Kidney (tissue), 14 donors: ENCODE results near the gene TCF19. TPM values are rescaled to one million over a fixed set of nuclear protein-coding genes. Genes with fewer than 3 reads are reported as not detected.
"Not testable (repeated sequence)": the region's sequence is repeated elsewhere in the genome, so short reads cannot be mapped to it uniquely, and the experiment has no call there.

ENCODE experiments used
- DNase-seq, 5 donors: peaks; one replicate each; pipeline ENCODE4 v3.0.0-alpha.2; 2013 to 2020
- FAIRE-seq: peaks from 2 replicates; lab custom pipeline; 2012; peaks lifted over from hg19 to GRCh38; lab: Jason Lieb, UNC
- H3K27ac ChIP-seq, 2 donors: one replicate each; pipeline ENCODE4 v1.7.0; 2013; ENCODE audit warnings: low read depth in 2 of 2, low read length in 2 of 2, inconsistent platforms in 1 of 2
- H3K27me3 ChIP-seq: one replicate; pipeline ENCODE4 v1.7.1; 2013; ENCODE audit warnings: low read length, inconsistent platforms; ENCODE audit not compliant: control insufficient read depth, insufficient read depth
- H3K36me3 ChIP-seq, 3 donors: one replicate each; pipeline versions ENCODE4 v1.7.0 to v1.7.1; 2013; ENCODE audit warnings: low read length in 3 of 3, control low read depth in 1 of 3, inconsistent platforms in 1 of 3; ENCODE audit not compliant: insufficient read depth in 3 of 3, control insufficient read depth in 2 of 3
- H3K4me1 ChIP-seq, 3 donors: one replicate each; pipeline versions ENCODE4 v1.7.0 to v1.7.1; 2013; ENCODE audit warnings: low read length in 3 of 3, inconsistent platforms in 1 of 3, low read depth in 1 of 3; ENCODE audit not compliant: control insufficient read depth in 2 of 3, insufficient read depth in 2 of 3
- H3K4me3 ChIP-seq, 3 donors: one replicate each; pipeline versions ENCODE4 v1.7.0 to v1.8.1; 2013; ENCODE audit warnings: low read length in 3 of 3, control low read depth in 1 of 3, inconsistent platforms in 1 of 3
- H3K9ac ChIP-seq, 3 donors: one replicate each; pipeline versions ENCODE4 v1.7.0 to v1.7.1; 2013; ENCODE audit warnings: low read length in 3 of 3, control low read depth in 1 of 3, inconsistent platforms in 1 of 3
- H3K9me3 ChIP-seq, 3 donors: one replicate each; pipeline versions ENCODE4 v1.7.0 to v1.7.1; 2013; ENCODE audit warnings: low read length in 3 of 3, control low read depth in 1 of 3, inconsistent platforms in 1 of 3; ENCODE audit not compliant: control insufficient read depth in 2 of 3, insufficient read depth in 1 of 3
- intact Hi-C: fragments of 100-400 bp; cut with DNase I; formaldehyde crosslinking; loops from one replicate; pipeline ENCODE4 v1.11.1; 2022
- polyA plus RNA-seq: library from polyadenylated mRNA; stranded (reverse); fragments of 350-450 nt; fragmentation: Illumina TruSeq; extraction: RNeasy Lipid Tissue Mini Kit (QIAGEN cat#74804); gene quantifications from one replicate; pipeline ENCODE4 v1.2.3, GENCODE V29; 2014; ENCODE audit warnings: low read depth, low replicate concordance; ENCODE audit not compliant: insufficient read depth
- total RNA-seq: library from RNA; stranded (reverse); fragmentation: NEBNext Ultra II Directional; extraction: Animal tissue kit (Norgen Biotek cat#: 25700); gene quantifications from one replicate; pipeline ENCODE4 v1.2.1, GENCODE V29; 2021
- TF ChIP-seq, protein P1 (sequence below): IDR thresholded peaks from 3 replicates; pipeline ENCODE4 v1.5.1; 2012; ENCODE audit warnings: mild to moderate bottlenecking, moderate library complexity, borderline replicate concordance; ENCODE audit not compliant: insufficient read depth; ENCODE audit errors: extremely low read depth
- donor health status: control.
- donor health status: control.
- donor health status: control.
- donor health status: control.
- donor health status: control.
- donor health status: DM: yes; HTN: yes; CAD: no.
- donor health status: Normal renal cell carcinoma (clear cell type).

TCF19 gene
- total and polyA plus RNA-seq, 2 donors from 2014 or later = 5.1 to 7.1 TPM

DNA sequence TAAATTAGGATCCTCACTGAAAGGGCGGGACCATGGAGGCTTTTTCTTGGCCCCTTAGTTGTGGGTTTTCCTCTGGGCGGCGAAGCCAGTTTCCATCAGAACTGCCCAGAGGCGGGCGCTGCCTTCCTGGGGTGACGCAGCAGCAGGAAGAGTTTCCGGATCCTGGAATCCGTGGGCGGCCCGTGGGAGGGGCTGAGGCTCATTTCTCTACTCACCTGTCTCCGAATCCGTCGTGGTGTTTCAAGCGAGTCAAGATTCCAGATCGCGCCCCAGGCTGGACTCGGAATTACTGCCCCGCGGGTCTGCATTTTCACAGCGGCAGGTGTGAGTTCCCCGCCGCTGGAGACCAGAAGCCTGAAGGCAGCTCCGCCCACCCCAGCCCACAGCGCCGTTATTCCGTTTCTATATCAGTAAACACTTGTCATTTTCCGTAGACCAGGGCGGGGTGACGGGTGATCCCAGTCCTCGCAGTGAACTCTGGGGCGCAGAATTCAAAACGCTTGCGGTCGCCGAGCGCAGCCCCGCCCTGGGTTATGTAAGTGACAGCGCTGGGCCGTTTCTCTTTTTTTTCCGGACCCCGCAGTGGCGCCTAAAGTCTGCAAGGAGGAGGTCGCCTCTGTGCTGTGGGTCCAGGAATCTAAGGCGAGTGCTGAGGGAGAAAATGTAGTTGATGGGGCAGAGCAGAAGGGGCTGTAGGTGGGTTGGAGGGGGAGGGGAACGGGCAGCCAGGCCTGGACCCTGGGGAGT lies 39.3 kb downstream of the TCF19 start:
- peak overlapping the region; percentile 42 to 94 (median 94) for H3K9ac ChIP-seq
- DNase-seq = peak; percentile 70 to 97 (median 86)
- TF ChIP-seq, protein P1, sequence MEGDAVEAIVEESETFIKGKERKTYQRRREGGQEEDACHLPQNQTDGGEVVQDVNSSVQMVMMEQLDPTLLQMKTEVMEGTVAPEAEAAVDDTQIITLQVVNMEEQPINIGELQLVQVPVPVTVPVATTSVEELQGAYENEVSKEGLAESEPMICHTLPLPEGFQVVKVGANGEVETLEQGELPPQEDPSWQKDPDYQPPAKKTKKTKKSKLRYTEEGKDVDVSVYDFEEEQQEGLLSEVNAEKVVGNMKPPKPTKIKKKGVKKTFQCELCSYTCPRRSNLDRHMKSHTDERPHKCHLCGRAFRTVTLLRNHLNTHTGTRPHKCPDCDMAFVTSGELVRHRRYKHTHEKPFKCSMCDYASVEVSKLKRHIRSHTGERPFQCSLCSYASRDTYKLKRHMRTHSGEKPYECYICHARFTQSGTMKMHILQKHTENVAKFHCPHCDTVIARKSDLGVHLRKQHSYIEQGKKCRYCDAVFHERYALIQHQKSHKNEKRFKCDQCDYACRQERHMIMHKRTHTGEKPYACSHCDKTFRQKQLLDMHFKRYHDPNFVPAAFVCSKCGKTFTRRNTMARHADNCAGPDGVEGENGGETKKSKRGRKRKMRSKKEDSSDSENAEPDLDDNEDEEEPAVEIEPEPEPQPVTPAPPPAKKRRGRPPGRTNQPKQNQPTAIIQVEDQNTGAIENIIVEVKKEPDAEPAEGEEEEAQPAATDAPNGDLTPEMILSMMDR = peak; percentile 24
- H3K27ac ChIP-seq = peak overlapping the region; percentile 95 to 98
- intact Hi-C loops = no loop called here
- FAIRE-seq = no peak
- H3K9me3 ChIP-seq = peaks cover 0 to 3% (median 0%) of the 10 kb centered on the region in 3 donors
- H3K36me3 ChIP-seq = no peaks in the 10 kb centered on the region
- no peaks in the 10 kb centered on the region for H3K27me3 ChIP-seq
- H3K4me1 ChIP-seq = peaks cover 0 to 10% (median 0%) of the 10 kb centered on the region in 3 donors
- peak overlapping the region; percentile 74 to 82 (median 77) for H3K4me3 ChIP-seq

DNA sequence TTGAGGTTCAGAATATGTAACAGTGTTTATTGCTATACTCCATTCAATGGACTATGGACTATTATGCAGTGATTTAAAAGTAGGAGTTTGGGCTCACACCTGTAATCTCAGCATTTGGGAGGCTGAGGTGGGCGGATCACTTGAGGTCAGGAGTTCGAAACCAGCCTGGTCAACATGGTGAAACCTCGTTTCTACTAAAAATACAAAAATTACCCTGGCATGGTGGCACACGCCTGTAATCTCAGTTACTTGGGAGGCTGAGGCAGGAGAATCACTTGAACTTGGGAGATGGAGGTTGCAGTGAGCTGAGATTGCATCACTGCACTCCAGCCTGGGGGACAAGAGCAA lies 40.7 kb downstream of the TCF19 start:
- H3K27me3 ChIP-seq, H3K9ac ChIP-seq, DNase-seq, FAIRE-seq, H3K27ac ChIP-seq, intact Hi-C loops, H3K9me3 ChIP-seq, H3K36me3 ChIP-seq: not testable (repeated sequence)
- Histone ChIP-seq H3K4me3 (peak overlapping the region in 1 of 3 donors; percentile 82), H3K4me1 (peaks cover 0 to 17% (median 9%) of the 10 kb centered on the region in 3 donors)

DNA sequence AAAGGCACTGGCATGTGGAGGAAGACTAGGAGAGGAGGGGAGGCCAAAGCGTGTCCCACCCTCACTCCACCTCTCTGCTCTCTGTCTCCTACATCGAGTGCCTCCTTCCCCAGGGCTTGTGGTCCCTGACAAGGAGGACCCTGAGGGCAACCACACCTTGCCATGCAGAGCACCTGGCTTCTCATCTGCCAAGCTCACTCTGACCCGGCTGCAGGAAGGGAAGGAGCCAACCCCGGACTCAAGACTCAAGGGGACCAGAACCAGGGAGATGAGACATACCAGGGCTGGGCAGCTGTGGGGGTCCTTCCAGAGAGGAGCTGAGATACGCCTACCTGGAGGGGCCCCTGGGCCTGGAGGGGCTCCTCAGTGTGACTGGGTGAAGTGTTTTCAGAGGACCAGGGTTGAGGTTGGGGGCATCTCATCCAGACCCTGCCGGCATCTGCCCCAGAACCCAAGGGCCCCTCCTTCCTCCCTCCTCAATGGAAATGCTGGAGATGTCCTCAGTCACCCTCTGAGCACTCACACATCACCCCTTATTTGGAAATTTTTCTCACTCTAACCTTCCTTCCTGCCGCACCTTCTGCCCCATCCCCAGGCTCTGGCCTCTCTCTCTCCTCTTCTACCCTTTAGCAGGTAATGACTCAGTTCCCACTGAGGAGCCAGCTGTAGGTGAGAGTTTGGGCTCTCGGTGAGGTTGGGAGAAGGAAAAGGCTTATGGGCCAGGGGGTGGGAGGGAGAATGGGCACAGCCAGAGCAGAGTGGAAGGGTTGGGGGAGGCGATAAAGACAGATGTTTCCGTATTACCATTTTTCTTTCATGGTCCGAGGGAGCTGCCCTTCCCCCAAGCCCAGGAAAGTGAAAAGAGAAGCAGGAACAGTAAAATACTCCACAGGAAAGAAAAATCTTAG lies 44.1 kb downstream of the TCF19 start:
- DNase-seq (no peak), FAIRE-seq (no peak)
- no peaks in the 10 kb centered on the region for H3K27me3 ChIP-seq
- H3K9me3 ChIP-seq = peaks cover 0 to 3% (median 0%) of the 10 kb centered on the region in 3 donors
- no peaks in the 10 kb centered on the region for H3K36me3 ChIP-seq
- peak overlapping the region; percentile 0 to 67 for H3K27ac ChIP-seq
- peak overlapping the region in 1 of 3 donors; percentile 17 for H3K9ac ChIP-seq
- peaks cover 0 to 14% (median 9%) of the 10 kb centered on the region in 3 donors for H3K4me1 ChIP-seq
- no peak overlapping the region for H3K4me3 ChIP-seq
- intact Hi-C loops = loop anchor here (10.0 kb wide), 1 partner anchor 162 kb away; no protein-coding TSS in a partner anchor
- TF ChIP-seq, protein P1 = no peak
